DMS53 (cell line): Measurements from ENCODE around the gene SNAP47.

Source experiments
- DNase-seq: peaks from one replicate; lab custom pipeline; 2025; lab: John Stamatoyannopoulos, UW

The SNAP47 gene

DNA sequence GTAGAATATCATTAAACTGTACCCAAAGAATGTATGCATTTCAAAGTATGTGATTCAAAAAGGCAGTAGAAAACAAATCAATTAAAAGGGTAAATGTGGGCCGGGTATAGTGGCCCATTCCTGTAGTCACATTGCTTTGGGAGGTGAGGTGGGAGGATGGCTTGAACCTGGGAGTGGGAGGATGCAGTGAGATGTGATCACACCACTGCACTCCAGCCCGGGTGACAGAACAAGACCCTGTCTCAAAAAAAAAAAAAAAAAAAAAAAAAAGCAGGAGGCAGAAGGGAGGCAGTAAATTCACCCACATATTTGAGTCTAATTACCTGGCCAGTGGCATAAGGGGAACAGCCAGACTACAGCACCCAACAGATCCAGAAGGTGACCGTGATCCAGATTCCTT lies 62.4 kb downstream of the SNAP47 start:
- DNase-seq: no peak

DNA sequence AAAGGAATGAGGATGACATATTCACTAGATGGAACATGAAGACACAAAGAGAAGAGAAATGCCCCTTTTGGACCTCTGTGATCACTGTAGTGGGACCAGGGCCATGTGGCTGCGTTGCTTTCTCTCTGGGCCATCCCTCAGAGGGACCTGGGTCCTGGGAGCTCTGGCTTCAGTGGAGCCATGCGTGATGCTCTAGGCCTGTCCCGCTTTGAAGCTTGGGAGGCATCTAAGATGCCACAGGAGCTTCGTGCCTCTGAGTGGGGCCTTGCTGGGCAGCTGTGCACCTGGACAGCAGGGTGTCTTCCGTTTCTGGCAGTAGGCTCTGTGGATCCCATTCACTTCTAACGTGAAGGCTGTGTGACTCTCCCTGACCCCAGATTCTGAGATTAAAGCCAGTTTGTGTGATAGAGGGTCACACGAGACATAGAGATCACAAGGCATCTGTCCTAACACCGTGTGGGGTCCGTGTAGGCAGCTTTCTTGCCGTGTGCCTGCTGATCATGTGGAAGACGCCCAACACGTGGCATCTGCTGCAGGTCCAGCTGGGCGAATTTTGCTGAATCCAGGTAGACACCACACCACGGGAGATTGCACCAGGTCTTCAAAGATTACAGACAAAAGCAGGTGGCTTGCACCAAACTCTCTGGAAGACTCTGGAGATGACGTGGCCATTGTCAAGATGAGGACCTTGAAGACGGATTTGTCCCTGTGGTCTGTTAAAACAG lies 63.0 kb downstream of the SNAP47 start:
- DNase-seq: no peak

DNA sequence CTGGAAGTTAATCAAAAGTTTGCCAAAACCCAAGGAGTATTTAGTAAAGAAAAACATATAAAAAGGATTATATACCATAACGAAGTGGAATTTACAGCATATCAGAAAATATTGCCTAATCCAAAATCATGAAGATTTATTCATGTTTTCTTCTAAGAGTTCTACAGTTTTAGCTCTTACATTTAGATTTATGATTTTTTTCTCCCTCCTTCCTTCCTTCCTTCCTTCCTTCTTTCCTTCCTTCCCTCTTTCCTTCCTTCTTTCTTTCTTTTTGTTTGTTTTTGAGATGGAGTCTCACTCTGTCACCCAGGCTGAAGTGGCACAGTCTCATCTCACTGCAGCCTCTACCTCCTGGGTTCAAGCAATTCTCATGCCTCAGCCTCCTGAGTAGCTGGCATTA lies 64.5 kb downstream of the SNAP47 start:
- no peak for DNase-seq

DNA sequence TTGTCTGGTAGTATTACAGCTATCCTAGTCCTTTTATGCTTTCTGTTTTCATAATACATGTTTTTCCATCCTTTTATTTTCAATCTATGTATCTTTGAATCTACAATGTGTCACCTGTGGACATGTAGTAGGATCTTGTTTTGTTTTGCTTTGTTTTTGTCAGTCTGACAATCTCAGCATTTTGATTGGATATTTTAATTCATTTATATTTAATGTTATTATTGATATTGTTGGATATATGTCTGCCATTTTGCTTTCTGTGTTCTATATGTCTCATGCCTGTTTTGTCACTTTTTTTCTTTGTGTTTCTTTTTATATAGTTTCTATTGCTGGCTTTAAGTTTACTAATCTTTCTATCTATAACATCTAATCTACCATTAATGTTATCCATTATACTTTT lies 68.7 kb downstream of the SNAP47 start:
- no peak for DNase-seq

DNA sequence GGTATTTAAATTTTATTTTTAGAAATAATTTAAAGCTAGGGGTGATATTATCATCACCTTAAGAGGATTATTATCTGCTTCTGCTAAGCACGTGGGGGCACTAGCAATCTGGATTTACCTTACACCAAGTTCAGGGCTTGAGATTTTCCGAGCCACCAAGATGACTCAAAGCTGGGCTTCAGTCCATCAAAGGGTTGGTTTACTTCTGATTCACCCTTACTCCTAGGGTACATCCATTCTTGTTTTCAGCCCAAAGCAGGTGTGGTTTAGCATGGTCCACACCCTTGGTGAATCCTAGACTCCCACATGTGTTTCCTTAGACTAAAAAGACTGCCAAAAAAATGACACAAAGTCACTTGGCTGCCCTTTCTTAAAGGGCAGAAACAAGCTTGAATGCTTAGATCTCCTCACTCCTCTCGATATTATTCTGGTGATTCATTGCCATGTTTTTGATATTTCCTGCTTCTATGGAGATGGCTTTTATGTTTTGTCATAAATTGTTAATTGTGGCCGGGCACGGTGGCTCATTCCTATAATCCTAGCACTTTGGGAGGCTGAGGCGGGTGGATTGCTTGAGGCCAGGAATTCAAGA lies 70.5 kb downstream of the SNAP47 start:
- DNase-seq: no peak

DNA sequence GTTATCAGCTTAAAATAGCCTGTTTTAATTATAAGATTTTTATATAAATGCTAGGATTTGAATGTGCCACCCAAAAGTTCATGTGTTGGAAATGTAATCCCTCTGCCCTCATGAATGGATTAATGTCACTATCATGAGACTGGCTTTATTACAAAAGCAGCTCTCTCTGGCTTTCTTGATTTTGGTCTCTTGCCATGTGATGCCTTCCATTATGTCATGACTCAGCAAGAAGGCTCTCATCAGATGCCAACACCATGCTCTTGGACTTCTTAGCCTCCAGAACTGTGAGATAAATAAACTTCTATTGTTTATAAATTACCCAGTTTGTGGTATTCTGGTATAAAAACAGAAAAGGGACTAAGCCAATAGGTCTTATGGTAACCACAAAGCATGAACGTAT lies 73.3 kb downstream of the SNAP47 start:
- DNase-seq: peak; percentile 24

DNA sequence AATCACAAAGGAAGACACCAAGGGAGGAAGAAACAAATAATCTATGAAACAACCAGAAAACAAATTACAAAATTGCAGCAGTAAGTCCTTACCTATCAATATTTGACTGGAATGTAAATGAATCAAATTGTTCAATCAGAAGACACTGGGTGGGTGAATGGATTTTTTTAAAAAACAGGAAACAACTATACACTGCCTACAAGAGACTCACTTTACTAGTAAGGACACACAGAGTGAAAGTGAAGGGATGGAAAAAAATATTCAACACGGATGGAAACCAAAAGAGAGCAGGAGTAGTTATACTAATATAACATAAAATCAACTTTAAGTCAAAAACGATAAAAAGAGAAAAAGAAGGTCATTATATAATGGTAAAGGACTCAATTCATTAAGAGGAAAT lies 73.8 kb downstream of the SNAP47 start:
- no peak for DNase-seq

DNA sequence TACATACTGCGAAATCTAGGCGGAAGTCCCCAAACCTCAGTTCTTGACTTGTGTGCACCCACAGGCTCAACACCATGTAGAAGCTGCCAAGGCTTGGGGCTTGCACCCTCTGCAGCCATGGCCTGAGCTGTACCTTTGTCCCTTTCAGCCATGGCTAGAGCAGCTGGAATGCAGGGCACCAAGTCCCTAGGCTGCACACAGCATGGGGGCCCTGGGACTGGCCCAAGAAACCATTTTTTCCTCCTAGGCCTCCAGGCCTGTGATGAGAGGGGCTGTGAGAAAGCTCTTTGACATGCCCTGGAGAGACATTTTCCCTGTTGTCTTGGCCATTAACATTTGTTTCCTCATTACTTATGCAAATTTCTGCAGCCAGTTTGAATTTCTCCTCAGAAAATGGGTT lies 78.7 kb downstream of the SNAP47 start:
- no peak for DNase-seq

DNA sequence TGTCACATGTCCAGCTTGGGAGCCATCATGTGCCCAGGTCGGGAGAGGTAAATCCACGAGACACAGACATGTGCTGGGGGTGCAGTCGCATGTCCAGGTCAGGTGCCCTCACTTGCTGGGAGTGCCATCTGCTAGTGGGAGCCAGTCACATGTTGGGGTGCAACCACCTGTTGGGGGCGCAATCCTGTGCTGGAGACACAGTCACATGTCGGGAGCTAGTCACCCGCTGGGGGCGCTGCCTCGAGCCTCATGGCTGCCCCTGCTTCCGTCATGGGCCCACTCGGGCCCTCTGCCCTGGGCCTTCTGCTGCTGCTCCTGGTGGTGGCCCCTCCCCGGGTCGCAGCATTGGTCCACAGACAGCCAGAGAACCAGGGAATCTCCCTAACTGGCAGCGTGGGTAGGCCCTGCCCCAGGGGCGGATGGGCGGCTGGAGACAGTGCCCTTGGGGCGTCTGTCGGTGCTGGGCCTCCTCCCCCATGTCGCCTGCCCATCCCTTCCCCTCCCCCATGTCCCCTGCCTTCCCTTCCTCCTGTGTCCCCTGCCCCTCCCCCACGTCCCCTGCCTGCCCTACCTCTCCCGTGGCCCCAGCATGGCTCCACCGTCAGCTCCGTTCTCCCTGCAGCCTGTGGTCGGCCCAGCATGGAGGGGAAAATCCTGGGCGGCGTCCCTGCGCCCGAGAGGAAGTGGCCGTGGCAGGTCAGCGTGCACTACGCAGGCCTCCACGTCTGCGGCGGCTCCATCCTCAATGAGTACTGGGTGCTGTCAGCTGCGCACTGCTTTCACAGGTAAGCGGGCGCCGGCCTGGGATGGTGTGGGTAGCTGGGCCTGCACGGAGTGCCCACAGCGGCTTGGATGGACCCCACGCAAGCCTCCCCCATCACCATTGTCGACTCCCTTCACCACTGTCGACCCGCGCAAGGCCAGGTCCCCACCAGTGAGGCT lies 80.5 kb downstream of the SNAP47 start, which contains the start of gene PRSS38:
TSS of gene PRSS38 (plus strand) at position 208 of the 942 bp plus-strand sequence. CDS start at position 250, 42 bp downstream.
- no peak for DNase-seq

DNA sequence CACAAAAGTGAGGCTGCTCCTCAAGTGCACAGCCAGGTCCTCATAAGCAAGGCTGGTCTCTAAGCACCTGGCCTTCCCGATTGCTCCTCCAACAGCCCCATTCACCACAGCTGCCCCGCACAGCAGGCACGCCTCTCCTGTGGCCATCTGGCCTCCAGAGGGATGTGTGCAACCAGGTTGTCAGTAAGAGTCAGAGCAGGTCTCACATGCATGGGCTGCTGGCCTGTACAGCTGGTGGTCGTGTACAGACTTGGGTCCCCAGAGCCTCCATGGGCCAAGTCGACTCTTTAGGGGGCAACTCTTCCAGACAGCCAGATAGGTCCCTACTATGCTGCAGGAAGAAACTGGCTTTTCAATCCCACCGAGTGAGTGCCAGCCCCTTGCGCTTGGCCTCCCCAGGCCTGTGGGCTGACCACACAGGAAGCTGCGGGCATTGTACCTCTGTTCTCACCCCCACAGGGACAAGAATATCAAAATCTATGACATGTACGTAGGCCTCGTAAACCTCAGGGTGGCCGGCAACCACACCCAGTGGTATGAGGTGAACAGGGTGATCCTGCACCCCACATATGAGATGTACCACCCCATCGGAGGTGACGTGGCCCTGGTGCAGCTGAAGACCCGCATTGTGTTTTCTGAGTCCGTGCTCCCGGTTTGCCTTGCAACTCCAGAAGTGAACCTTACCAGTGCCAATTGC lies 81.7 kb downstream of the SNAP47 start:
- peak; percentile 18 for DNase-seq

DNA sequence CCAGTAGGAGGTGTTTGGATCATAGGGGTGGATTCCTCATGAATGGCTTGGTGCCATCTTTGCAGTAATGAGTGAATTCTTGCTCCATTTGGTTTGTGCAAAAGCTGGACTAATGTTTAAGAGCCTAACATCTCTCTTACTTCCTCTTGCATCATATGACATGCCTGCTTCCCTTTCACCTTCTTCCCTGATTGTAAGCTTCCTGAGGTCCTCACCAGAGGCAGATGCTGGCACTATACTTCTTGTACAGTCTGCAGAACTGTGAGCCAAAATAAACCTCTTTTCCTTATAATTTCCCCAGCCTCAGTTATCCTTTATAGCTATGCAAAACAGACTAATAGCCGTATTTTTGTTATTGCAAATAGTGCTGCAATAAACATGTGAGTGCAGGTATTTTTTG lies 88.3 kb downstream of the SNAP47 start:
- no peak for DNase-seq

DNA sequence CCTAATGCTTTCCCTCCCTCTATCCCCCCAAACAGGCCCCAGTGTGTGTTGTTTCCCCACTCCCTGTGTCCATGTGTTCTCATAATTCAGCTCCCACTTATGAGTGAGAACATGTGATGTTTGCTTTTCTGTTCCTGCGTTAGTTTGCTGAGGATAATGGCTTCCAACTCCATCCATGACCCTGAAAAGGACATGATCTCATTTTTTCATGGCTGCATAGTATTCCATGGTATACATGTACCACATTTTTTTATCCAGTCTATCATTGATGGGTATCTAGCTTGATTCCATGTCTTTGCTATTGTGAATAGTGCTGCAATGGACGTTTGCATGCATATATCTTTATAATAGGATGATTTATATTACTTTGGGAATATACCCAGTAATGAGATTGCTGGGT lies 89.0 kb downstream of the SNAP47 start:
- no peak for DNase-seq

DNA sequence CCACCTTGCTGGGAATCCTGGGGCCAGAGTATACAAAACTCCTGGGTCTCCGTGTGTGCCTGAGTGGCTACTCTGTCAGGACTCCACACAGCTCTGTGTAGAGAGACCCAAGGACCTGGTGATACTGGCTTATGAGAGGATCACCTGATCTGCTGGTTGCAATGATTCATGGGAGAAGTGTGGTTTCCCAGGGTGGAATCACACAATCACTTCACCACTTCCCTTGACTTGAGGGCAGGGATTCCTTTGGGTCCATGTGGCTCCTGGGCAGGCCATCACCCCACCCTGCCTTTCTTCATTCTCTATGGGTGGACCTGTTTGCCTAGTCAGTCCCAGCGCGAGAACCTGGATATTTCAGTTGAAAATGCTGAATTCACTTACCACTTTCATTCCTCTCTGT lies 93.6 kb downstream of the SNAP47 start:
- no peak for DNase-seq
